Measurements from ENCODE around the gene RGS2. TPM values are rescaled to one million over a fixed set of nuclear protein-coding genes. Genes with fewer than 3 reads are reported as not detected.

RGS2 gene
- total and polyA plus RNA-seq, 2 experiments from 2014 or later = 0.43 to 2.2 TPM

- Histone ChIP-seq H3K27me3 (replicated peaks; ENCODE audit: insufficient read depth) (no peaks in the 10 kb centered on the region), H3K4me1 (ENCODE audit: insufficient read depth) (peaks cover 8% of the 10 kb centered on the region), H3K9me2 (ENCODE audit: insufficient read depth) (no peaks in the 10 kb centered on the region), H3K27ac (no peak overlapping the region), H3K36me3 (ENCODE audit: low read depth) (no peaks in the 10 kb centered on the region), H2AFZ (no peak overlapping the region), H3K9me3 (ENCODE audit: low read depth) (no peaks in the 10 kb centered on the region), H4K20me1 (ENCODE audit: insufficient read depth) (no peaks in the 10 kb centered on the region), H3K4me2 (ENCODE audit: unreplicated experiment) (no peak overlapping the region), H3K79me2 (ENCODE audit: insufficient read depth) (no peaks in the 10 kb centered on the region), H3F3A (ENCODE audit: insufficient read depth) (peaks cover 5% of the 10 kb centered on the region; the same call in 1 of the 2 replicates), H3K4me3 (no peak overlapping the region), H3K9ac (no peak overlapping the region)
- WGBS, 2 experiments (ENCODE audit: low coverage in 1 of 2, low lambda C conversion rate in 2 of 2, missing lambda C conversion rate in 2 of 2) = 55 to 74% methylated on average over 5 of the region's 5 CpGs
- peak; percentile 47 for DNase-seq
- in situ Hi-C loops (cut with MboI) = no loop called here
- no peak for TF ChIP-seq EZH2phosphoT487 (IDR thresholded peaks at IDR 0.05; ENCODE audit: insufficient read depth, low read depth)
- no peak for TF ChIP-seq EZH2 (IDR thresholded peaks at IDR 0.05; ENCODE audit: insufficient read depth, poor library complexity, severe bottlenecking)
Observed at GRCh38 chr1:192831706-192832355, 23.0 kb downstream of the RGS2 start.

- no peaks in the 10 kb centered on the region for H3K27me3 ChIP-seq (replicated peaks; ENCODE audit: insufficient read depth)
- H3K9ac ChIP-seq = no peak overlapping the region
- no peak for TF ChIP-seq EZH2phosphoT487 (IDR thresholded peaks at IDR 0.05; ENCODE audit: insufficient read depth, low read depth)
- no peak for TF ChIP-seq EZH2 (IDR thresholded peaks at IDR 0.05; ENCODE audit: insufficient read depth, poor library complexity, severe bottlenecking)
- H4K20me1 ChIP-seq (ENCODE audit: insufficient read depth) = no peaks in the 10 kb centered on the region
- in situ Hi-C loops (cut with MboI) = no loop called here
- H2AFZ ChIP-seq = no peak overlapping the region
- H3F3A ChIP-seq (ENCODE audit: insufficient read depth) = no peaks in the 10 kb centered on the region
- H3K9me3 ChIP-seq (ENCODE audit: low read depth) = no peaks in the 10 kb centered on the region
- no peak overlapping the region for H3K4me3 ChIP-seq
- peaks cover 5% of the 10 kb centered on the region for H3K4me1 ChIP-seq (ENCODE audit: insufficient read depth)
- DNase-seq = no peak
- no peaks in the 10 kb centered on the region for H3K9me2 ChIP-seq (ENCODE audit: insufficient read depth)
- H3K4me2 ChIP-seq (ENCODE audit: unreplicated experiment) = no peak overlapping the region
- no peaks in the 10 kb centered on the region for H3K79me2 ChIP-seq (ENCODE audit: insufficient read depth)
- H3K36me3 ChIP-seq (ENCODE audit: low read depth) = no peaks in the 10 kb centered on the region
- no peak overlapping the region for H3K27ac ChIP-seq
Observed at GRCh38 chr1:192832492-192832891, 23.7 kb downstream of the RGS2 start.

GRCh38 chr1:192835116-192835515 lies 26.3 kb downstream of the RGS2 start:
- Histone ChIP-seq H3K79me2 (ENCODE audit: insufficient read depth) (no peaks in the 10 kb centered on the region), H3K4me2 (ENCODE audit: unreplicated experiment) (no peak overlapping the region), H3K4me3 (no peak overlapping the region), H3K9me2 (ENCODE audit: insufficient read depth) (no peaks in the 10 kb centered on the region), H3K9ac (no peak overlapping the region), H3K36me3 (ENCODE audit: low read depth) (no peaks in the 10 kb centered on the region), H3K27ac (no peak overlapping the region), H3F3A (ENCODE audit: insufficient read depth) (no peaks in the 10 kb centered on the region), H3K27me3 (replicated peaks; ENCODE audit: insufficient read depth) (no peaks in the 10 kb centered on the region), H3K4me1 (ENCODE audit: insufficient read depth) (peaks cover 5% of the 10 kb centered on the region), H3K9me3 (ENCODE audit: low read depth) (no peaks in the 10 kb centered on the region), H4K20me1 (ENCODE audit: insufficient read depth) (no peaks in the 10 kb centered on the region), H2AFZ (no peak overlapping the region)
- no peak for DNase-seq
- in situ Hi-C loops (cut with MboI) = no loop called here
- no peak for TF ChIP-seq EZH2 (IDR thresholded peaks at IDR 0.05; ENCODE audit: insufficient read depth, poor library complexity, severe bottlenecking)
- TF ChIP-seq EZH2phosphoT487 (IDR thresholded peaks at IDR 0.05; ENCODE audit: insufficient read depth, low read depth) = no peak
- 34 to 45% methylated on average over 3 of the region's 3 CpGs for WGBS, 2 experiments (ENCODE audit: low coverage in 1 of 2, low lambda C conversion rate in 2 of 2, missing lambda C conversion rate in 2 of 2)

- in situ Hi-C loops (cut with MboI) = no loop called here
- Histone ChIP-seq H3K9ac (no peak overlapping the region), H3K79me2 (ENCODE audit: insufficient read depth) (no peaks in the 10 kb centered on the region), H3K27me3 (replicated peaks; ENCODE audit: insufficient read depth) (0 out of 2 replicates have a peak, but pooled peaks cover 4% of the 10 kb centered on the region), H3F3A (ENCODE audit: insufficient read depth) (no peaks in the 10 kb centered on the region), H3K27ac (no peak overlapping the region), H3K9me3 (ENCODE audit: low read depth) (no peaks in the 10 kb centered on the region), H3K4me3 (no peak overlapping the region), H3K4me1 (ENCODE audit: insufficient read depth) (peaks cover 2% of the 10 kb centered on the region), H3K9me2 (ENCODE audit: insufficient read depth) (no peaks in the 10 kb centered on the region), H2AFZ (no peak overlapping the region), H3K4me2 (ENCODE audit: unreplicated experiment) (no peak overlapping the region), H4K20me1 (ENCODE audit: insufficient read depth) (no peaks in the 10 kb centered on the region), H3K36me3 (ENCODE audit: low read depth) (no peaks in the 10 kb centered on the region)
- TF ChIP-seq EZH2phosphoT487 (IDR thresholded peaks at IDR 0.05; ENCODE audit: insufficient read depth, low read depth) (no peak), EZH2 (IDR thresholded peaks at IDR 0.05; ENCODE audit: insufficient read depth, poor library complexity, severe bottlenecking) (no peak)
- WGBS, 2 experiments (ENCODE audit: low coverage in 1 of 2, low lambda C conversion rate in 2 of 2, missing lambda C conversion rate in 2 of 2) = 61 to 64% methylated on average over 9 of the region's 9 CpGs
- no peak for DNase-seq
Observed at GRCh38 chr1:192839162-192840066, 30.6 kb downstream of the RGS2 start.

Data from GM23248 (cell line).